ENCODE results near the gene RTKN. TPM values are rescaled to one million over a fixed set of nuclear protein-coding genes. Genes with fewer than 3 reads are reported as not detected.
"Not testable (repeated sequence)": the region's sequence is repeated elsewhere in the genome, so short reads cannot be mapped to it uniquely, and the experiment has no call there.

RTKN gene
- total and polyA plus RNA-seq, 2 of the 13 experiments (the other 11 are each of a cell fraction or from before 2014, with no cell fraction given): 159 to 166 TPM

GRCh38 chr2:74442483-74443297 lies 953 bp upstream of the RTKN start (continued):
- not testable (repeated sequence) for TF ChIP-seq HNF1A (IDR thresholded peaks at IDR 0.05; ENCODE audit: low read depth)
- peak; percentile 64; the same call in 1 of the 2 replicates for TF ChIP-seq HNF1A (CRISPR knock-in tag; IDR thresholded peaks at IDR 0.05; ENCODE audit: borderline replicate concordance)
- 0 out of 2 replicates have a peak, but pooled peaks have one; percentile 72 for TF ChIP-seq ZNF138 (CRISPR knock-in tag; IDR thresholded peaks at IDR 0.05; ENCODE audit: low read depth)
- peak; percentile 26; the same call in 1 of the 2 replicates for TF ChIP-seq ZSCAN22 (CRISPR knock-in tag; IDR thresholded peaks at IDR 0.05)
- peak; percentile 10; the same call in 1 of the 2 replicates for TF ChIP-seq TARDBP (CRISPR knock-in tag; IDR thresholded peaks at IDR 0.05)

- Histone ChIP-seq H2AFZ (ENCODE audit: low read length) (no peak overlapping the region), H3K79me2 (ENCODE audit: insufficient read depth, low read length) (peaks cover 57% of the 10 kb centered on the region), H3K36me3 (replicated peaks in 1 of 2; ENCODE audit: control insufficient read depth in 1 of 2, insufficient read depth in 2 of 2, low read length in 2 of 2) (peaks cover 15 to 33% of the 10 kb centered on the region in 2 experiments), H3K9ac (ENCODE audit: insufficient read depth, low read depth, low read length) (peak overlapping the region; percentile 91), H3K9me3 (ENCODE audit: low read length) (no peaks in the 10 kb centered on the region), H3K27ac (ENCODE audit: extremely low read length, insufficient read depth, low read length) (peak overlapping the region; percentile 91), H3K4me2 (ENCODE audit: low read depth, low read length) (peak overlapping the region; percentile 95), H3K4me3 (replicated peaks in 1 of 3; ENCODE audit: insufficient read depth in 1 of 3, low read depth in 2 of 3, low read length in 3 of 3) (peak overlapping the region; percentile 76 to 94 (median 93)), H4K20me1 (ENCODE audit: insufficient read depth, low read length) (peaks cover 41% of the 10 kb centered on the region), H3K27me3 (ENCODE audit: control insufficient read depth in 1 of 2, insufficient read depth in 2 of 2, low read length in 2 of 2) (no peaks in the 10 kb centered on the region; a peak in 1 of 5 replicates), H3K4me1 (ENCODE audit: insufficient read depth, low read length) (peaks cover 65% of the 10 kb centered on the region)
- in situ Hi-C loops (cut with HindIII; ENCODE audit: extremely low pct_ligation_motif_present, low pct_unique_long_range_greater_than_20kb): no loop called here
- intact Hi-C loops (cut with micrococcal nuclease; ENCODE audit: unreplicated experiment): loop anchor here (2.0 kb wide), 1 partner anchor 60 kb away; no protein-coding TSS in a partner anchor
- DNase-seq (ENCODE audit: low spot score): no peak
- ATAC-seq: peak; percentile 30
- no peak for FAIRE-seq
- CTCF ChIA-PET (ENCODE audit: low intra/inter-chr PET ratio, low total read pairs): no interaction called here
- WGBS (ENCODE audit: low lambda C conversion rate): under 1% methylated on average over 32 of the region's 33 CpGs
- POLR2A ChIA-PET: interaction anchor here (1.5 to 11.6 kb wide), 8 partner anchors 13 to 62 kb away, joined by 4 to 342 read pairs (median 20); partner anchors contain the start of genes C2orf81, CCDC142, INO80B and MRPL53
- BruUV-seq (replicated peaks): no TSS peak
- TF ChIP-seq SMARCE1 (IDR thresholded peaks at IDR 0.05; ENCODE audit: borderline replicate concordance) (no peak), ZFP37 (CRISPR knock-in tag; IDR thresholded peaks at IDR 0.05; ENCODE audit: borderline replicate concordance) (0 out of 2 replicates have a peak, but pooled peaks have one; percentile 19), PHF20 (CRISPR knock-in tag; IDR thresholded peaks at IDR 0.05) (peak; percentile 2), ZNF878 (CRISPR knock-in tag; IDR thresholded peaks at IDR 0.05) (0 out of 2 replicates have a peak, but pooled peaks have one; percentile 6), ZBTB42 (CRISPR knock-in tag; IDR thresholded peaks at IDR 0.05) (no peak), CSRNP1 (CRISPR knock-in tag; IDR thresholded peaks at IDR 0.05) (peak; percentile 8; the same call in 1 of the 2 replicates), MEIS1 (CRISPR knock-in tag; IDR thresholded peaks at IDR 0.05; ENCODE audit: borderline replicate concordance) (peak; percentile 16; the same call in 1 of the 2 replicates), SP2 (CRISPR knock-in tag; IDR thresholded peaks at IDR 0.05) (0 out of 2 replicates have a peak, but pooled peaks have one; percentile 30), JARID2 (CRISPR knock-in tag; IDR thresholded peaks at IDR 0.05; ENCODE audit: insufficient replicate concordance) (no peak), ZNF550 (CRISPR knock-in tag; IDR thresholded peaks at IDR 0.05; ENCODE audit: borderline replicate concordance) (0 out of 2 replicates have a peak, but pooled peaks have one; percentile 55)
Measured at GRCh38 chr2:74441170-74441689, 507 bp downstream of the RTKN start.
